MM.1S (cell line): ENCODE results near the gene CALCR.

Experiments used
- DNase-seq: peaks from one replicate; pipeline ENCODE4 v3.0.0-alpha.2; 2015
- H2AFZ ChIP-seq: fragments of 300-600 bp; sonication (generic); 2 replicates; pipeline ENCODE4 v1.6.0; 2016; ENCODE audit warnings: antibody characterized with exemption, low read length
- H3F3A ChIP-seq: fragments of 300-600 bp; sonication (generic); 2 replicates; pipeline ENCODE4 v1.6.1; 2016; ENCODE audit warnings: mild to moderate bottlenecking, antibody characterized with exemption, low read length, moderate library complexity, mixed read lengths; ENCODE audit not compliant: insufficient read depth
- H3K27ac ChIP-seq: fragments of 300-600 bp; sonication (generic); 2 replicates; pipeline ENCODE4 v1.5.1; 2016; ENCODE audit warnings: mild to moderate bottlenecking, low read length
- H3K27me3 ChIP-seq: fragments of 300-600 bp; sonication (generic); replicated peaks from 2 replicates; pipeline ENCODE4 v1.6.0; 2016; ENCODE audit warnings: low read length; ENCODE audit not compliant: insufficient read depth
- H3K36me3 ChIP-seq: fragments of 300-600 bp; sonication (generic); replicated peaks from 2 replicates; pipeline ENCODE4 v1.6.1; 2016; ENCODE audit warnings: mild to moderate bottlenecking, low read length, mixed read lengths; ENCODE audit not compliant: insufficient read depth
- H3K4me1 ChIP-seq: fragments of 300-600 bp; sonication (generic); 2 replicates; pipeline ENCODE4 v1.6.1; 2016; ENCODE audit warnings: low read length, mixed read lengths
- H3K4me2 ChIP-seq: fragments of 300-600 bp; sonication (generic); 2 replicates; pipeline ENCODE4 v1.6.0; 2016; ENCODE audit warnings: low read depth, low read length
- H3K4me3 ChIP-seq: fragments of 300-600 bp; sonication (generic); 2 replicates; pipeline ENCODE4 v1.5.1; 2016; ENCODE audit warnings: low read length, mixed read lengths
- H3K79me2 ChIP-seq: fragments of 300-600 bp; sonication (generic); 2 replicates; pipeline ENCODE4 v1.6.1; 2016; ENCODE audit warnings: mixed run types, low read length, mixed read lengths
- H3K9ac ChIP-seq: fragments of 300-600 bp; sonication (generic); 2 replicates; pipeline ENCODE4 v1.6.1; 2016; ENCODE audit warnings: low read length, mixed read lengths
- H3K9me2 ChIP-seq: fragments of 300-600 bp; sonication (generic); replicated peaks from 2 replicates; pipeline ENCODE4 v1.6.1; 2016; ENCODE audit warnings: mild to moderate bottlenecking, low read length, mixed read lengths; ENCODE audit not compliant: insufficient read depth
- H3K9me3 ChIP-seq: fragments of 300-600 bp; sonication (generic); replicated peaks from 2 replicates; pipeline ENCODE4 v1.6.1; 2016; ENCODE audit warnings: mild to moderate bottlenecking, low read length, mixed read lengths; ENCODE audit not compliant: insufficient read depth
- H4K20me1 ChIP-seq: fragments of 300-600 bp; sonication (generic); 2 replicates; pipeline ENCODE4 v1.6.1; 2016; ENCODE audit warnings: mild to moderate bottlenecking, low read length, moderate library complexity, mixed read lengths; ENCODE audit not compliant: insufficient read depth
- EZH2 ChIP-seq: fragments of 300-600 bp; sonication (generic); optimal IDR thresholded peaks from 2 replicates; pipeline ENCODE3; 2017; ENCODE audit warnings: low read depth, mild to moderate bottlenecking, antibody characterized with exemption, low read length, mixed read lengths
- EZH2phosphoT487 ChIP-seq: fragments of 300-600 bp; sonication (generic); IDR thresholded peaks from 2 replicates; pipeline ENCODE4 v1.6.1; 2018; ENCODE audit warnings: antibody characterized with exemption, low read length
- TF ChIP-seq, protein P1 (sequence below): fragments of 300-600 bp; sonication (generic); IDR thresholded peaks from 2 replicates; pipeline ENCODE4 v1.5.1; 2016; ENCODE audit warnings: antibody characterized with exemption, low read length, mixed read lengths

CALCR gene

DNA sequence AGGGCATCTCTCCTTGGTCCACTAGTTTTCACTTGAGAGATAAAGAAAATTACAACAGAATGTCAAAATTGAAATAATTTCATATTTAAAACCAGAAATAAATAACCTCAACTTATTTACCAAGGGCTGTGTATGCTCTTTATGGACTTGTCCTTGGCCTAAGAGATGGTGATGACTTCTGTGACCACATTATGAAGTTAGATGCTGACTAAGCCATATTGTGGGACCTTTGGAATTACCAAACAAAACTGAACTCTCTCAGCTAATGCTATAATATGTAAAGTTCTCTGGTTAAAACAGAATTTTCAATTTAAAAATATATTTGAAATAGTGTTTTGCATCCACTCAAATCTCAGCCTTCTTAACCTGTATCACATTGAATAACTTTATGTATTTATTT, 38.9 kb downstream of the CALCR start:
- H3K27me3 ChIP-seq = no peaks in the 10 kb centered on the region
- H3K36me3 ChIP-seq = no peaks in the 10 kb centered on the region
- H3K9me3 ChIP-seq = no peaks in the 10 kb centered on the region
- peak overlapping the region; percentile 45 for H3K4me2 ChIP-seq
- DNase-seq = peak; percentile 32
- H3K4me3 ChIP-seq = no peak overlapping the region
- no peaks in the 10 kb centered on the region for H3K79me2 ChIP-seq
- H3K4me1 ChIP-seq = peaks cover 15% of the 10 kb centered on the region
- no peak overlapping the region for H2AFZ ChIP-seq
- no peaks in the 10 kb centered on the region for H4K20me1 ChIP-seq
- H3F3A ChIP-seq = peaks cover 9% of the 10 kb centered on the region; the same call in 1 of the 2 replicates
- no peaks in the 10 kb centered on the region for H3K9me2 ChIP-seq
- no peak overlapping the region for H3K9ac ChIP-seq
- no peak for TF ChIP-seq EZH2phosphoT487
- TF ChIP-seq EZH2 = no peak
- TF ChIP-seq, protein P1, sequence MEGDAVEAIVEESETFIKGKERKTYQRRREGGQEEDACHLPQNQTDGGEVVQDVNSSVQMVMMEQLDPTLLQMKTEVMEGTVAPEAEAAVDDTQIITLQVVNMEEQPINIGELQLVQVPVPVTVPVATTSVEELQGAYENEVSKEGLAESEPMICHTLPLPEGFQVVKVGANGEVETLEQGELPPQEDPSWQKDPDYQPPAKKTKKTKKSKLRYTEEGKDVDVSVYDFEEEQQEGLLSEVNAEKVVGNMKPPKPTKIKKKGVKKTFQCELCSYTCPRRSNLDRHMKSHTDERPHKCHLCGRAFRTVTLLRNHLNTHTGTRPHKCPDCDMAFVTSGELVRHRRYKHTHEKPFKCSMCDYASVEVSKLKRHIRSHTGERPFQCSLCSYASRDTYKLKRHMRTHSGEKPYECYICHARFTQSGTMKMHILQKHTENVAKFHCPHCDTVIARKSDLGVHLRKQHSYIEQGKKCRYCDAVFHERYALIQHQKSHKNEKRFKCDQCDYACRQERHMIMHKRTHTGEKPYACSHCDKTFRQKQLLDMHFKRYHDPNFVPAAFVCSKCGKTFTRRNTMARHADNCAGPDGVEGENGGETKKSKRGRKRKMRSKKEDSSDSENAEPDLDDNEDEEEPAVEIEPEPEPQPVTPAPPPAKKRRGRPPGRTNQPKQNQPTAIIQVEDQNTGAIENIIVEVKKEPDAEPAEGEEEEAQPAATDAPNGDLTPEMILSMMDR = no peak
- H3K27ac ChIP-seq = no peak overlapping the region; the same call in 1 of the 2 replicates

DNA sequence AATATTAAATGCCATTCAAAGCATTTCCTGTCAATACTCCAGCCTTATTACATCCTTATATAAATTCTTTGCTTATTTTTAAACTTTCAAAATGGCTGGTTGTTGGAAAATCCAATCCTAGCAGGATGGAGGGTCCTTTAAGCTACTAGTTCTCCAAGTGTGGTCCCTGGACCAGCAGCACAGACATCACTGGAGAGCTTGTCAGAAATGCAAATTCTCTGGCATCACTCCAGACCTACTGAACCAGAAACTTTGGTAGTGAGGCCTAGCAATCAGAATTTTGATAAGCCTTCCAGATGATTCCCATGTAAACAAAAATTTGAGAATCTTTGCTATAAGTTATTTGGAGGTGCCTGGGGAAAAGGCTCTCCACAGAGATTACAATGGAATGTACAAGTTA, 43.8 kb downstream of the CALCR start:
- Histone ChIP-seq H3K27ac (no peak overlapping the region), H3K79me2 (no peaks in the 10 kb centered on the region), H3F3A (peaks cover 9% of the 10 kb centered on the region; the same call in 1 of the 2 replicates), H3K36me3 (no peaks in the 10 kb centered on the region), H3K9me2 (no peaks in the 10 kb centered on the region), H4K20me1 (no peaks in the 10 kb centered on the region), H3K4me2 (no peak overlapping the region), H2AFZ (no peak overlapping the region), H3K4me3 (no peak overlapping the region), H3K4me1 (peaks cover 14% of the 10 kb centered on the region), H3K9ac (no peak overlapping the region), H3K27me3 (no peaks in the 10 kb centered on the region), H3K9me3 (no peaks in the 10 kb centered on the region)
- no peak for DNase-seq
- TF ChIP-seq EZH2 (no peak), EZH2phosphoT487 (no peak)
- TF ChIP-seq, protein P1 = no peak

DNA sequence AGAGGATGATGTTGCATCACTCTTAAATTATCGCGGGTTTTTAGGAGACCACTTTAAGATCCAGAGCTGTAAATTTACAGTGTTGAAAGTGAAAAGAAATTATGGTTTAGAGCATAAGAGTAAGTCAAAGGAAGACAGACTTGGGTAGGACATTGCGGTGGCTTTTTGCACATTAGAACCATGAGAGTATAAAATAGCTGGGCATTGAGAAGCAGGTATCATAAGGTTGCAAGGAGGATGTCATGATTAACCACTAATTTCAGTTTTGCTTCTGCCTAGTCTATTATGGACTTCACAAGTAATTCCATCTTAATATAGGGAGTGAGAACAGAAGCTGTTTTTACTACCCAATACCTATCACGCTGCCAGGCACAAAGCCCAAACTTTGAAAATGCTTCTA, 57.7 kb downstream of the CALCR start:
- no peaks in the 10 kb centered on the region for H3K9me3 ChIP-seq
- H3K36me3 ChIP-seq = no peaks in the 10 kb centered on the region
- peak overlapping the region; percentile 15; the same call in 1 of the 2 replicates for H3K4me2 ChIP-seq
- peaks cover 8% of the 10 kb centered on the region for H3K4me1 ChIP-seq
- peak; percentile 65 for DNase-seq
- H2AFZ ChIP-seq = no peak overlapping the region
- H3K27me3 ChIP-seq = no peaks in the 10 kb centered on the region
- no peak overlapping the region for H3K9ac ChIP-seq
- 0 out of 2 replicates have a peak, but pooled peaks cover 4% of the 10 kb centered on the region for H3F3A ChIP-seq
- no peaks in the 10 kb centered on the region for H4K20me1 ChIP-seq
- H3K79me2 ChIP-seq = no peaks in the 10 kb centered on the region
- no peaks in the 10 kb centered on the region for H3K9me2 ChIP-seq
- TF ChIP-seq, protein P1 = no peak
- TF ChIP-seq EZH2 = no peak
- no peak overlapping the region for H3K27ac ChIP-seq
- no peak overlapping the region for H3K4me3 ChIP-seq
